Activated CD4-positive, CD25-positive, alpha-beta regulatory T cell treated with anti-CD3 and anti-CD28 coated beads, Interleukin-2, amount 50 U/mL, for 16 hours (primary cell): ENCODE data around the gene ITIH4.
A peak's percentile ranks its signal among the peaks of the same experiment; 100 is the strongest.
"Not testable (repeated sequence)": the region's sequence is repeated elsewhere in the genome, so short reads cannot be mapped to it uniquely, and the experiment has no call there.

Experiments used
- DNase-seq: peaks from one replicate; pipeline ENCODE4 v3.0.0-alpha.2; 2020; ENCODE audit warnings: low read depth, low spot score

The ITIH4 gene

GRCh38 chr3:52784021-52784621 is 46.4 kb downstream of the ITIH4 start:
- no peak for DNase-seq

- no peak for DNase-seq
Observed at GRCh38 chr3:52783211-52783555, 47.3 kb downstream of the ITIH4 start.

DNA sequence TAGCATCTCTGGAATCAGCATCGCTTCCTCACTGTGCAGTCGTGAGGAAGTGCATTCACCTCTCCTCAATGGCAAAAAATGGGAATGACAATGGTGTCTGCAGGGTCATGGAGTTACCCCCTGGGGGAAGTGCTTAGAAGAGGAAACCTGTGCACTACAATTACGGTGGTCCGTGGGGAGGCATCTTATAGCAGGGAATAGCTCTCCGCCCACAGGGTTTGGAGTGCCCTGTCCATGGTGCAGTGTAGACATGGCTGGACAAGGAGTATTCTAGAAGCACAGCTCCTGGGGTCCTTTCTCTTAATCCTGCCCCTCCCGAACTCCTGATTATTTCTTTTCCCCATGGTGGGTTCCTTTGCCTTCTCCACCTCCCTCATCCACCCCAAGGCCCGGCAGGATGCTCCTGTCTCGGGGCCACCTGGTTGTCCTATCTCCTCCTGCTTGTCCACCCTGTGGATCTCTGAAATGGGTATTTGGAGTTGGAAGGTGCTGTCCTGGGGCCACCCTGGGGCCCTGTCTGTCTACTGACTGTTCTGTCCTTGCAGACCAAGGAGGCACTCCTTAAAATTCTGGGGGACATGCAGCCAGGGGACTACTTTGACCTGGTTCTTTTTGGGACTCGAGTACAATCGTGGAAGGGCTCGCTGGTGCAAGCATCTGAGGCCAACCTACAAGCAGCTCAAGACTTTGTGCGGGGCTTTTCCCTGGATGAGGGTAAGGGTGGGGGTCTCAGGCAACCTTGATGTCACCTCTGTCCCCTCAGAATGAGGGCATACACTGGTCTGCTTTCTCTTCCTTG is 47.9 kb downstream of the ITIH4 start:
- no peak for DNase-seq

DNA sequence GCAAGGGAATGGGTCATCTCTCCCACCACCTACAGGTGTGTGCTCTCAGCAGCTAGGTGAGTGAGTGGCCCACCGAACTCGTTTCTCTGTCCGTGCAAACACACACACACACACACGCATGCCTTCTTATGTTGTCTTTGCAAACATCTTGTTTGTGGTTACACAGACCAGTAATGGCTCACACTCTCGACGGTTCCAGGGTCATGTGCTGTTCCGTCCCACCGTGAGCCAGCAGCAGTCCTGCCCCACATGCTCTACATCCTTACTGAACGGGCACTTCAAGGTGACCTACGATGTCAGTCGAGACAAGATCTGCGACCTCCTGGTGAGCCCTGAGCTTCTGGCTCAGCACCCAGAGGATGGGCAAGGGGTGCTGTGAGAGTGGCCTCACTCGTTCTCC is 48.7 kb downstream of the ITIH4 start:
- DNase-seq = no peak

DNA sequence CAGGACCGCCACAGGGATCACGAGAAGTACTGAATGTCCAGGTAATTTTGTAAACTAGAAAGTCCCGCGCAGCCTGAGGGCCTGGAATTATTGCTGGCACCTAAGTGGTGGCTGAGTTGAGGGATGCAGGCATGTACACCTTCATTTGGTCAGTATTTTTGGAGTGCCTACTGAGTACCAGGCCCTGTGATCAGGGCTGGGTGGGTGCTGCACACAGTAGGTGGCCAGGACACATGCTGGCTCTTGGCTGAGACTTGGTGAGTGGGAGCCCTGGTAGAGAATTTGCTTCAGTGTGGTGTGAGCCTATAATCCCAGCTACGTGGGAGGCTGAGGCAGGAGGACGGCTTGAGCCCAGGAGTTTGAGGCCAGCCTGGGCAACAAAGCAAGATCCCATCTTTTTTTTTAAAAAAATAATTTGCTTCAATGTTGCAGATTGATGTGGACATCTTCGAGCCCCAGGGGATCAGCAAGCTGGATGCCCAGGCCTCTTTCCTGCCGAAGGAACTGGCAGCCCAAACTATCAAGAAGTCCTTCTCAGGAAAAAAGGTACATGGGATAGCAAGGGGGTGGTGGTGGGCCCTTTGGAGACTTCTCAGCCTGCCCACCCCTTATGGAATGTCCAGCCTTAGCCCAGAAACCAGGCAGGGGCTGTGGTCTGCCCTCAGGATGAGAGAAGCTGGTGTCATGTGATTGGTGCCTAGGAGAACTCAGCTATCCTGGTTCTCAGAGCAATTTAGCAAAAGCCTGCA is 50.5 kb downstream of the ITIH4 start:
- DNase-seq = no peak

DNA sequence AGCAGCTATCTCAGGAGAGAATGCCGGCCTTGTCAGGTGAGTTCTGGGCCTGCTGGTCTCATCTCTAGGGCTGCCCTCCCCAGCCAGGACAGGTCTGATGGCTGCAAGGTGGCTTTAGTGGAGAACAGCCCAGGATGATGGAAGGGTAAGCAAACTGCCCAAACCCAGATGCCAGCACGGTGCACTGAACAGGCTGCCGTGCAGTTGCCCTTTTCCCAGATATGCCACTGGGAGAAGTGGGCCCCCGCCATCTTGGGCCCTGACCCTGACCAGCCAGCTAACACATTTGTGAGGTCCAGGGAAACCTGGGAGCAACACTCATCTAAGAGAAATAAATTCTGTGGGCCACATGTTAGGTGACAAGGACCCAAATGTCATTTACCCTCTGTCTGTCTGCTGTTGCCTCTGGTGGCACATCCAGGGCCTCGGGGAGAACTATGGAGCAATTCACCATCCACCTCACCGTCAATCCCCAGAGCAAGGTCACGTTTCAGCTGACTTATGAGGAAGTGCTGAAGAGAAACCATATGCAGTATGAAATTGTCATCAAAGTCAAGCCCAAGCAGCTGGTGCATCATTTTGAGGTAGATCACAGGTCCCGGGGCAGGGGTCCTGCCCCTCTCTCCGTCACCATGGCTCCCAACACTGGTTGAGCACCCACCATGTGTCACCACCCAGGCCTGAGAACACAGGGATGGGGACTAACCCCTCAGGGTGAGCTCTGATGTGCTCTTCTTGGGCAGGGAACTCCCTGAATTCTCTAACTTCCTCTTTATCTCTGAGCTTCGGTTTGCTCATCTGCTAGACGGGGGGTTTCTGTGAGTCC is 51.2 kb downstream of the ITIH4 start:
- DNase-seq = no peak

DNA sequence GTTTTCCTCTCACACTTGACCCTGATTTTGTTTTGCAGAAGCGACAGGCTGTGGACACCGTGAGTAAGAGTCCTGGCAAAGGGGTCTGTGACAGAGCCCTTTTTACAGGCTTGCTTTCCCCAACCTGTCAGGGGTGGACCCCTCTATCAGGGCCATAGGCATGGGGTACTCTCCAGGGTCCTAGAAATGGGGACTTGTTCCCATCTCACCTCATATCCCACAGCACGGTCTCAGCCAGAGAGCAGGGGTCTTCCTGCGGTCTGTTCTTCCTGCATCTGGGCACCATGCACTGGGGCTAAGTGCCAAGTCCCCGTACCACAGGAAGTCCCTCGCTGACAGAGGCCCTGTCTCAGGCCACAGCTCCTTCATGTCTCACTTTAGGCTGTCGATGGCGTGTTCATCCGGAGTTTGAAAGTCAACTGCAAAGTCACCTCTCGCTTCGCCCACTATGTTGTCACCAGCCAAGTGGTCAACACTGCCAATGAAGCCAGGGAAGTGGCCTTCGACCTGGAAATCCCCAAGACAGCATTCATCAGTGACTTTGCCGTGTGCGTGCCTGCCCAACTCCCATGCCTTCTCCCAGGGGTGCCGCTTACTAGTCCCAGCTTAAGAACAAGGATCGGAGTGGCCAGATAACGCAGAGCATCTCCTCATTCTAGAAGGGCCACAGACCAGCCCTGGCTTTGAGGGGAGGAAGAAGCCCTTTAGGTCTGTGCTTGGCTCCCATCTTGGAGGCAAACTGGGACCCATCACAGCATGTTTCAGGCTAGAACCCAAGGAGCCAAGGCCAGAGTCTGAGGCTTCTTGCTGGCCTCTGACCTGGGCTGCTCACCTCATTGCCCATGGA is 52.3 kb downstream of the ITIH4 start:
- DNase-seq = no peak

GRCh38 chr3:52777127-52777958 is 53.1 kb downstream of the ITIH4 start, which contains the start of gene ITIH1:
ITIH1 (plus strand) TSS chr3:52777599; CDS start chr3:52777616, 17 bp downstream.
- no peak for DNase-seq

- DNase-seq = not testable (repeated sequence)
Observed at GRCh38 chr3:52776486-52776885, 54.0 kb downstream of the ITIH4 start.

DNA sequence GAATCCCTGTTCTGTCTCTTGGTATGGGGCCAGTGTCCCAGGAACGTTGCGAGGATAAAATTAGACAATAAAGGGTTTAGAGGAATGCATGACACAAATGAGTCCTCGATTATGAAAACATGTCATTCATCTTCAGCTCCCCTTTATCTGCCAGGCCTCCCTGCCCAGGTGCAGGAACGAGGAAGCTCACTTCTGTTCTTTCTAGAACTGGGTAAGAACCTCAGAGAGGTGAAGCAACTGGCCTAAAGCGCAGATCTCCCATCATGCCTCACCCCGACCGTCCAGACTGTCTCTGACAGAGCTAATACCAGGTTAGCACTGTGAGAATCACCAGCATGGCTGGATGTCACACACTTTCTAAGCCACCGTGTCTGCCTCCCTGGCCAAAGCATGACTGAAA is 54.6 kb downstream of the ITIH4 start:
- no peak for DNase-seq

- DNase-seq = no peak
Observed at GRCh38 chr3:52774901-52775864, 55.3 kb downstream of the ITIH4 start.

DNA sequence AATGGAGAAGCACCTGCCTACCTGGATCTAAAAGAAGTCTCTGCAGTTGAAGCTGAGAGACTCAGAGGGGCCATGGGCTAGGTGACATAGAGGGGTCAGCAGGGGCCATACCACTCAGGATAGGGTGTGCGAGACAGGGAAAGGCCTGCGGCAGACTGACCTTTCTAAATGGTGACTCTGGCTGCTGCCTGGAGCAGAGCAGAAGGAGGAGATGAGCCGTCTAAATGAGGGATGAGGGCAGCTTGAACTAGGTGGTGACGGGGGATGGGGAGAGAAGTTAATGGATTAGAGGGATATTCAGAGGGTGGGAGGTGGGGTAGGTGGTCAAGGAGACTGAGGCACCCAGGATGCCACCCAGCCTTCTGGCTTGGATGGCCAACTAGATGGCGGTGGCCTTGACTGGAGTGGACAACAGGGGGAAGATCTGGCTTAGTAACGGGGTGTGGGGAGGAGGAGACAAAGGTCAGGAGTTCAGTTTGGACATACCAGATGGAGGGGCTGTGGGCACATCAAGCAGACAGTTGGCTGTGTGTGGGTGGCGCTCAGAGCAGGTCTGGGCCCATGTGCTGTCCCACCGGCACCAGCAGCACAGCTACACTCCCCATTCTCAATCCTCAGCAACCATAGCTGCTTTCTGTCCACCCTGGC is 56.3 kb downstream of the ITIH4 start:
- no peak for DNase-seq

DNA sequence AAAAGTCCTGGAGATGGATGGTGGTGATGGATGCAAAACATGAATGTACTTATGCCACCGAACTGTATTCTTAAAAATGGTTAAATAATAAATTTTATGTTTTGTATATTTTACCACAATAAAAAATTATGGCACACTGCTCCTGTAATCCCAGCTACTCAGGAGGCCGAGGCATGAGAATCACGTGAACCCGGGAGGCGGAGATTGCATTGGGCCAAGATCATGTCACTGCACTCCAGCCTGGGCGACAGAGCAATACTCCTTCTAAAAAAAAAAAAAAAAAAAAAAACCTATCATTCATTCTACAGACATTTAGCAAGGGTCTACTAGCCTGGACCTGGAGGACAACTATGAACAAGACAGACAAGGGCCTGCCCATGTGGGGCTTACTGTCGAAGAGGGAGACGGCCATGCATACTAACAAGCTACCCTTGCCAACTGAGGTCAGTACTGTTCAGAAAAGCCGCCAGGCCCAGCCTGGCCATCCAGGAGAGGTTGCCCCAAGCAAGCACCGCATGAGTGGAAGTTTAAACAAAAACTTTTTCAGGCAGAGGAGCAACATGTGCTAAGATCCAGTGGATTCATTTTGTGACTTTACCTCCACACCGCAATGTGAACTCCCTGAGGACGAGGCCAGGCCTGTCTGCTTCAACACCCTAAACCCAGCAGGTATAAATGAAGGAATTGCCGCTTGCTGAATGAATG is 57.0 kb downstream of the ITIH4 start:
- no peak for DNase-seq

DNA sequence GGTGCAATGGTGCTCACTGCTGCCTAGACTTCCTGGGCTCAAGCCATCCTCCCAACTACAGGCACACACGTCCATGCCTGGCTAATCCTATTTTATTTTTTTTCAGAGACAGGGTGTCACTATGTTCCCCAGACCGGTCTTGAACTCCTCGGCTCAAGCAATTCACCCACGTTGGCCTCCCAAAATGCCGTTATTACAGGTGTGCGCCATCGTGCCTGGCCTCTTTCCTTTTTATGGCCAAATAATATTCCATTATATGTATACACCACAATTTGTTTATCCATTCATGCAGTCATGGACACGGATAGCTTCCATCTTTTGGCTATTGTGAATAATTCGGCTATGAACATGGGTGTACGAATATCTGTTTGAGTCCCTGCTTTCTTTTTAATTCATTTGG is 58.8 kb downstream of the ITIH4 start:
- no peak for DNase-seq

DNA sequence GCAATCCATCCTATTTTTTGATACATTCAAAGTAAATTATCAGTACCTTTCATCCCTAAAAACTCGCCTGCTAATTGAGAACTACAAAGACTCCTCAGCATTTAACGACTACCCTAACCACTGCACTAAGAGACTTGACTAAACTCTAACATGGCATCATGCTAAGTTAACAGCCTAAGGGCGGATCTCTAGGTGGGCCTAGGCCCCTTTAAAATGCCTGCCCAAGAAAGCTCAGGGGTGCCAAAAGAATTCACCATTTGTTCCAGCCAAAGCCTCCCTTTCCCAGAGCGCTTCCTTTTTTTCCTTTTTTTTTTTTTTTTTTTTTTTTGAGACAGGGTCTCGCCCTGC is 59.2 kb downstream of the ITIH4 start:
- DNase-seq = no peak

DNA sequence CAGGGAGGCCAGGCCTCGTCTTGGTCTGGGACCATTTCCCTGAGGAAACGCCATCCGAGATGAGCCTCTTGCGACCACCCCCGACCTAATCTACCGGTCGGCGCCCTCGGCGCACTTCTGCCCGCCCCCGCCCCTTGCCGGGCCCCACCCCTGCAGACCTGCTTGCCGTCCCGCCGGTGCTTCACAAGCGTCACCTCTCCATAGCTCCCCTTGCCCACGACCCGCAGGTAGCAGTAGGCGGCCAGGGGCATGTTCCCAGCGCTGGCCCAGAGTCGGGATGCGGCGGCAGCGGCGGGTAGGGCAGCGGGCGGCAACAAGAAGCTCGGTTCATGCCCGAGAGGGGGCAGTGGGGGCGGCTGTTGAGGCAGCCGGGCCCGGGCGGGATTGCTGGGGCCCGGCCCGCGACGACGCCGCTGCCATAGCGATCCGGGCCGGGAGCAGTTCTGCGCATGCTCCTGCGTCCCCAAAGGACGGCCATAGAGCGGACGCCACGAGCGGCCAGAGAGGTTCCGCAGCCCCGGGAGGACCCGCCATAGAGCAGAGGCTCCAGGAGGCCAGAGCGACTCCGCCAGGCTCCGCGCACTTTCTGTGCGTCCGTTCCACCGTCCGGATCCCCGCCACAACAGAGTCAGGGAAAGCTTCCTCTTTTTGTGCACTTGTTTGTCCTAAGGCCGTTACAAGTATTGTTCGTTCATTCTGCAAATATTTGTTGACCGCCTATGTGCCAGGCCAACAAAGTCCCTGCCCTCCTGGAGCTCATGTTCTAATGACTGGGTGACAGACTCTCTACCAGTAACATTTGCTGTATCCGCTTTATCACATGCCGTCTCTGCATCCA is 59.8 kb downstream of the ITIH4 start, which contains the start of gene NEK4:
Gene NEK4 (minus strand): TSS at position 445 of the 838 bp plus-strand sequence. CDS start 194 bp downstream, at position 251.
- DNase-seq = peak; percentile 57
